ENCODE results near the gene SLC16A9.
A peak's percentile ranks its signal among the peaks of the same experiment; 100 is the strongest.
"Not testable (repeated sequence)": the region's sequence is repeated elsewhere in the genome, so short reads cannot be mapped to it uniquely, and the experiment has no call there.

Gene SLC16A9

GRCh38 chr10:59709395-59710125 is at the start of gene SLC16A9:
Gene SLC16A9, minus strand, starts transcription at chr10:59709850. Its CDS starts 25,559 bp downstream, at chr10:59684291.
- peak; percentile 77 for DNase-seq

DNA sequence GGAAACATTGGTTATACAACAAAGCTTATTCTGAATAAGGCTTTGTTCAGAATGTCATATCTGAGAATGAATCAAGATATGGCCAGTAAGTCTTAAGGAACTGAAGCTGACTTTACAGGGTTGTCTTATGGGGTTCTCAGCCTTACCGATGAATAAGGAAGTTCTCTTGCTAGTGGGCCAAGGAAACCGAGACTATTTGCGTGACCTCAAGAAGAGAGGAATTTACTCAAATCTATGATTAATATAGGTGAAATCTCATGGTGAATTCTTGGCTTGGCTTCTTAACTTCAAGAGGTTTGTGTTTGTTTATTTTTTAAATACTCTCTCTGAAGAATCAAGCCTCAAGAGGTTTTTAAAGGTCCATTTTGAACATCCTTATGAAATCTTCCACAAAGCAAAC is 48.3 kb upstream of the SLC16A9 start:
- no peak for DNase-seq

GRCh38 chr10:59754951-59755350 is 45.3 kb upstream of the SLC16A9 start:
- DNase-seq: no peak

- DNase-seq: no peak
These were observed 43.6 kb upstream of the SLC16A9 start, which contains the start of gene MRLN for GRCh38 chr10:59753267-59753666. Gene MRLN, minus strand, starts transcription at chr10:59753455.

DNA sequence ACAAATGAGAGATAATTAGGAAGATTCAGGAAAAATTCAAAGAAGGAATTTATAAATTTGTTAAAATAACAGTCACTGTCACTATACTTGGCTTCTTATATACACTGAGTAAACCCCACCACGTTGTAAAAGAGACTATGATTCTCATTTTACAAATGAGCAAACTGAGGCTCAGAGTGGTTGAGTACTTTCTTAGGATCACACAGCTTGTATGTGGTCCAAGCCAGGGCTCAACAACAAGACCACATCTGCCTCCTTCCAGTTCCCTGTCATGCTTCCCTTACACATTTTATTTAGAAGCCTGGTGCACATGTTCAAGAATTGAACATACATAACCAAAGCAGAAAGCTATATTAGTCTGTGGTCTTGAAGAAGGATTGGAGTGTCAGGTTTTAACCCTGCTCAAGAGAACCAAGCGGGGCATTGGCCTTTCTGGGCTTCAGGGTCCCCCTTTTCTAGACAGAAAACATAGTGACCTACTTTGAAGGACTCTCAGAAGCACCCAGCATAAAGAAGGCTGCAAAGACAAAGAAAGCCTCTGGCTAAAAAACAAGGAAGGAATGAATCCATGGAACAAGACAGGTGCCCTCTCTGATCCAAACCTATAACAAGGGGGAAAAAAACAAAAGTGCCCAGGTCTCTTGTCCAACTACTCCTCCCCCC is 42.8 kb upstream of the SLC16A9 start:
- DNase-seq: no peak

- DNase-seq: no peak
These were observed 40.7 kb upstream of the SLC16A9 start for GRCh38 chr10:59750155-59750945.

- no peak for DNase-seq
These were observed 39.2 kb upstream of the SLC16A9 start for GRCh38 chr10:59748834-59749233.

DNA sequence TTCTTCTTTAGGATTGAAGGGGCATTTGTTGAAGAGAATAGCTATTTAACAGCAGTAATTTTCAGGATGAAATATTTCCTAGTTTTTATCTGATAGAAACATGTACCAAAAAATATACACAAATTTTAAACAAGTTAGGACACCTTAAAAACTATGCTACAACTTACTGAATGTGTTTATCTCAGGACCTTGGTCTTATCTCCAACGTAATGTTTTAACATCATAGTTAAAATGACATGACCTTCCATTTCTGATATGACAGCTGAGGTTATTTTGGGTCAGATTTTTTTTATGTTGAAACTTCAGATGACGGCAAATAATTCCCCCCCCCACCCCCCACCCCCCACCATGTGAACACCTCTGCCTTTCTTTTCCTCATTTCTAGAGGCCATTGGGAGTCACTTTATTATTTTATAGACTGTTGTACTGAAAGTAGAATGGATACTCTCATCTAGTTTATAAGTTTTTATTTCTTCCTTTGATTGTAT is 35.6 kb upstream of the SLC16A9 start:
- DNase-seq: no peak

GRCh38 chr10:59744762-59745161 is 35.1 kb upstream of the SLC16A9 start:
- DNase-seq: not testable (repeated sequence)

DNA sequence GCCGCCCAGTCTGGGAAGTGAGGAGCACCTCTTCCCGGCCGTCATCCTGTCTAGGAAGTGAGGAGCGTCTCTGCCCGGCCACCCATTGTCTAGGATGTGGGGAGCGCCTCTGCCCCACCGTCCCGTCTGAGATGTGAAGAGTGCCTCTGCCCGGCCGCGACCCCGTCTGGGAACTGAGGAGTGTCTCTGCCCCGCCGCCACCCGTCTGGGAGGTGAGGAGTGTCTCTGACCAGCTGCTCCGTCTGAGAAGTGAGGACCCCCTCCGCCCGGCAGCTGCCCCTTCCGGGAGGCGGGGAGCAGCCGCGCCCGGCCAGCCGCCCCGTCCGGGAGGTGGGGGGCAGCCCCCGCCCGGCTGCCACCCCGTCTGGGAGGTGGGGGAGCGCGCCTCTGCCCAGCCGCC is 34.5 kb upstream of the SLC16A9 start:
- not testable (repeated sequence) for DNase-seq

- DNase-seq: no peak
These were observed 31.9 kb upstream of the SLC16A9 start for GRCh38 chr10:59741583-59741982.

DNA sequence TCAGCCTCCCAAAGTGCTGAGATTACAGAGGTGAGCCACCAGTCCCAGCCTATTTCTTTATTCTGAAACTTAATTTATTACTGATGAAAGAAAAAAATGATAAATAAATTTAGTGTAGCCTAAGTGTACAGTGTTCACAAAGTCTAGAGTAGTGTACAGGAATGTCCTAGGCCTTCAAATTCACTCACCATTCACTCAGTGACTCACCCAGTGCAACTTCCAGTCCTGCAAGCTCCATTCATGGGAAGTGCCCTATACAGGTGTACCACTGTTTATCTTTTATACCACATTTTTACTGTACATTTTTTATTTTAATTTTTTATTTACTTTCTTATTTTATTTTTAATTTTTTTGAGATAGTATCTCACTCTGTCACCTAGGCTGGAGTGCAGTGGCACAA is 31.4 kb upstream of the SLC16A9 start:
- no peak for DNase-seq

DNA sequence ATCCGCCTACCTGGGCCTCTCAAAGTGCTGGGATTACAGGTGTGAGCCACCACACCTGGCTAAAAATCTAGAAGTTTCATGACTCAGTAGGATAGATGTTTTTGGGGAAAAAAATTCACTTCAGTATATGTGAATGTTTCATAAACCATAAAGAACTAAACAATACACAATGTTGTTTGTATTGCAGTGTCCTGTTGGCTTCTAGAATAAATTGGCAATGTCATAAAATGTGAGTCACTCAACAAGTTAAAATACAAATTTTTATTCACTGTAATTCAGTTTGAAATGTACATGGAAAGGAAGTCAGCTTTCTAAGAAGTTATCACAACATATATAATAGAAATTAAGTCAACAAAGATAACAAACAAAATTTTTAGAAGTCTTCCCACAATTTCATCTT is 27.1 kb upstream of the SLC16A9 start:
- no peak for DNase-seq

DNA sequence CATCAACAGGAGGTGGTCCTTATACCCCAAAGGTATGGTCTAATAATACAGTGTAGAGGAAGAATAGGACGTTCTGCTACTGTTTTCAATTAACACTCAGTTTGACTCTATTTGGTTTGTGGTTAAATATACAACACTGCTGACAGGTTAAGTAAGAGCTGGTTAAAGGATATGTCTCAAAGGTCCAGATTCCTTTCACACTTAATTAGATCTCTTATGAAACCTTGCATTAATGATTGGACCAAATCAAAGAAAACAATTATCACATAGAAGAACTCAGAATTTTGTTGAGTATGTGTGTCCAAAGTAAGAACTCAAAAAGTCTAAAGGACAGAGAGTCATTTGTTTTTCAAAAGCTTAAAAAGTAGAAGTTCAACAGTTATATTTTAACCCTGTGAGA is 25.6 kb upstream of the SLC16A9 start:
- DNase-seq: no peak

GRCh38 chr10:59734014-59734462 is 24.4 kb upstream of the SLC16A9 start:
- DNase-seq: no peak

GRCh38 chr10:59733321-59734013 is 23.8 kb upstream of the SLC16A9 start:
- DNase-seq: not testable (repeated sequence)

DNA sequence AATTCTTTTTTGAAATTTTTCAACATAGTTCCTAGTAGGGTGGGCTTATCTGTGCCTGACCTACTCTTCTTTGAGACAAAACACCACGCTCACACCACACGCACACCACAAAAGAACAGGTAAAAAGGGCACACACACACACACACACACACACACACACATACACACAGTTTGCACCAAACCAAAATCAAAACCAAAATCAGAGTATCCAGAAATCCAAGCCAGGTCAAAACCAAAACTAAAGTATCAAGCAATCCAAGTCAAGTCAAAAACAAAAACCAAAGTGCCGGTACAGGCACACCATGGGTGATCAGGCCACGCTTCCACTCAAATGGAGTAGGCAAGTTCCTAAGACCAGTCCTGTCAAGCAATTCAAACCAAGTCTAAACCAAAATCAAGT is 23.2 kb upstream of the SLC16A9 start:
- DNase-seq: not testable (repeated sequence)

DNA sequence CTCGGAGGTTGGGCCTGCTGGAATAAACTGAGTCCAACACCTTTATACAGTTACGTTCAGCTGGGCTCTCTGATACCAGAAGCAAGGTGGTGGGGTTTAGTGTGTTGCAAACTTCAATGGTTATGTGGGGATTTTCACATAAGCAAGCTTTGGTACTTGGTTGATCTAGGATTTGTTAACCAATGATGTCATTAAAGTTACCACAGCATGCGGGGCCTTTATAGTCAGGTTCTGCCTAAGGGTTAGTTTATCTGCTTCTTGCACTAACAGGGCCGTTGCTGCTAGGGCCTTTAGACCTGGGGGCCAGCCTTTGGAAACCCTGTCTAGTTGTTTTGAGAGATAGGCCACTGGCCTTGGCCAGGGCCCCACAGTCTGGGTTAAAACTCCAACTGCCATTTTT is 19.5 kb upstream of the SLC16A9 start:
- not testable (repeated sequence) for DNase-seq

- DNase-seq: no peak
These were observed 14.7 kb upstream of the SLC16A9 start for GRCh38 chr10:59724098-59724938.

DNA sequence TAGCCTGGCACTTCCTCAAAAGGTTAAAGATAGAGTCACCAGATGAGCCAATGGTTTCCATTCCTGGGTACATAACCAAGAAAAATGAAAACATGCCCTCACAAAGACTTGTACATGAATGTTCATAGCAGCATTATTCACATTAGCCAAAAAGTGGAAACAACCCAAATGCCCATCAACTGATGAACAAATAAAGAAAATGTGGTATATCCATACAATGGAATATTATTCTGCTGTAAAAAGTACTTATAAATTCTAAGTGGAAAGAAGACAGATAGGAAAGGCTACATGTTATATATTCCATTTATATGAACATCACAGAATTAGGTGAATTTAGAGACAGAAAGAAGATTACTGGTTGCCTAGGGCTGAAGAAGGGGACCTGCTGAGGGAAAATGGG is 10.7 kb upstream of the SLC16A9 start:
- no peak for DNase-seq

DNA sequence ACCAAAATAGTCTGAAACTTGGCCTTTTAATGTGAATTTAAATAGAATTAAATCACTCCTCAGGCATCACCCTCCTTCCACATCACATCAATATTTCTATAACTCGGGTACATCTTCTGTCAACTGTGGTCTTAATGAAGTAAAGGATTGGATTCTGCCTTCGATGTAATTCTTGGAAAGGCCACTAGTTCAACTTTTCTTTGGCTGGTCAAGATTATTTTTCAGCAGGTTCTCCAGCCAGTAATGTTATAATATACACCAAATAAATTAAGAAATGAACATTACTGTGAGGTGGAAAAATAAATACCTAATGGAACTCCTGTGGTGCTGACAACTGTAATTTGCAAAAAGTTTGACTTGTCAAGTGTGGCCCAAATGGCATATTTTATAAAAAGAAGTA is 9.7 kb upstream of the SLC16A9 start:
- no peak for DNase-seq

- DNase-seq: no peak
These were observed 8.6 kb upstream of the SLC16A9 start for GRCh38 chr10:59718257-59718656.

Measured in COR-L47 (cell line).